ENCODE data around the gene RASSF7.

Gene RASSF7

GRCh38 chr11:587978-588380 is 27.2 kb downstream of the RASSF7 start:
- DNase-seq, result no peak

GRCh38 chr11:589798-590197 is 29.0 kb downstream of the RASSF7 start:
- DNase-seq, result no peak

DNA sequence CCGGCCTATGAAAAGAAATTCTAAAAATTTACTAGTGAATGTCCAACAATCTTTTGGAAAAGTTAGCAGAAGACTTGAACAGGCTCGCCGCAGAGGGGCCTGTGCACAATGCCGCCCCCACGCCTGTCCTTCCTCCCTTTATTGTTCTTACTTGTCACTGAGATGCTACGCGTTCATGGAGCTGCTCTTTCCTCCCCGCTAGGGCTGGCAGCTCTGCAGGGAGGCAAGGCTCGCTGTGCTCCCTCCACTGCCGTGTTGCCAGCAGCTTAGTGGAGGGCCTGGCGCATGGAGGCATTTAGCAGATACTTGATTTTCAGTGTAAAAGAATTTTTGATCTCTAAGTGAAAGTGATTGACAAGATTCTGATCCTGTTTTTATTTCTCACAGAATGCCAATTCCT is 30.2 kb downstream of the RASSF7 start:
- no peak for DNase-seq

- DNase-seq, result no peak
Observed at GRCh38 chr11:592501-592900, 31.7 kb downstream of the RASSF7 start.

DNA sequence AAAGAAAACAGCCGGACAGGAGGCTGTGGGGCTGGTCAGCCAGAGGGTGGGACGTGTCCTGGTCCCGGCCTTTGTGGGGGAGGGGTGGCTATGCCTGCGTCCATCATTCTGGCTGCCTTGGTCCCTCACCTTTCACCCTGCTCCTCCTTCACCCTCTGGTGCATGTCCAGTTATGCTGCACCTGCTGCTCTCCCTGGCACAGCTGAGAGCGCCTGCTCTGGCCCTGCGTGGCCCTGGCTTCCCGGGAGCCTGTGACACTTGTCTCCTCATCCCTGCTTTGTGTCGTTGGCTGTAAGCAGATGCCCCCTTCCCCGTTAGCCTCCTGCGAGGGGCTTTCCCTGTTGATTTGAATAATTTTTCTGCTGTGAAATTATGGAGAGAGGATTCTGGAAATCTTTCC is 32.1 kb downstream of the RASSF7 start:
- no peak for DNase-seq

GRCh38 chr11:593347-593746 is 32.6 kb downstream of the RASSF7 start:
- no peak for DNase-seq

GRCh38 chr11:595400-595799 is 34.6 kb downstream of the RASSF7 start:
- no peak for DNase-seq

DNA sequence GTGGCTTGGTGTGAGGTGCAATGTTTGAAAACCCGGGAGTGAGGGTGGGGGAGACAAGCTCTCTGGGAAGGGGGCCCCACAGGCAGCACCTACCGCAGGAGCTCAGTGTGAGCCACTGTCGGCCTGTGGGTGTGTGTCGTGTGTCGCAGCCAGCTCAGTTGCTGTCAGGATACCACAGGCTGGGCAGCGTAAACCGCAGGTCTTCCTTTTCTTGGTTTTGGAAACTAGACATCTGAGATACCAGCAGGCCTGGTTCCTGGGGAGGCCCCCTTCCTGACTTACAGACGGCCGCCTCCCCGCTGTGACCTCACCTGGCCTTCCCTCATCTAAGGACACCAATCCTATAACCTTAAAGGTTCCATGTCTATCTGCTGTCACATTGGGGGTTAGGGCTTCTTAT is 35.6 kb downstream of the RASSF7 start:
- DNase-seq, result no peak

GRCh38 chr11:597166-597725 is 36.5 kb downstream of the RASSF7 start:
- DNase-seq, result no peak

GRCh38 chr11:598005-598680 is 37.4 kb downstream of the RASSF7 start:
- DNase-seq, result no peak

DNA sequence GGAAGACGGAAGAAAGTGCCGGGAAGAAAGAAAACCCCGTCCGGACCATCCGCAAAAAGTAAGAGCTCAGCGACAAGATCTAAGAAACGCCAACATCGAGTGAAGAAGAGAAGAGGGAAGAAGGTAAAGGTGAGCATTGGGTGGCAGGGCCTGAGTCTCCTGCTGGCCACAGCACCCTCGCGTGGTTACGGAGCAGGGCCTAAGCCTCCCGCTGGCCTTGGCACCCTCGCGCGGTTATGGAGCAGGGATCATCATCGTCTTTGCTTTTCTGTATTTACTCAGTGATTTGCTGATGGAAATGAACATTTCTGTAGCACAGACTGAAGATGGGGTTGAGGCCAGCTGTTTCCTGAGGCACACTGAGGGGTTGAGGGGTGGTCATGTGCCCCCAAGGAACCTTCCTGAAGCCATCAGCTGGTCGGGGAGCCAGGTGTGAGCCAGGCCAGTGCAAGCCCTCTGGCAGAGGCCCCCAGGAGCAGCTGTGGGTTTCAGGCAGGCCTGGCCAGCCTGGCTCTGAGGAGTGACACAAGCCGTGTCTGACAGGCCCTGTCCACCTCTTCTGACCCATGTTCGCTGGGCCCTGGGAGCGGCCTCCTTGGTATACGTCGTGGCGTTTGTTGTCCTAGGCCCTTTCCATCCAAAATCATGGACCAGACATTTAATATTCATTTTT is 40.9 kb downstream of the RASSF7 start:
- DNase-seq, result no peak

DNA sequence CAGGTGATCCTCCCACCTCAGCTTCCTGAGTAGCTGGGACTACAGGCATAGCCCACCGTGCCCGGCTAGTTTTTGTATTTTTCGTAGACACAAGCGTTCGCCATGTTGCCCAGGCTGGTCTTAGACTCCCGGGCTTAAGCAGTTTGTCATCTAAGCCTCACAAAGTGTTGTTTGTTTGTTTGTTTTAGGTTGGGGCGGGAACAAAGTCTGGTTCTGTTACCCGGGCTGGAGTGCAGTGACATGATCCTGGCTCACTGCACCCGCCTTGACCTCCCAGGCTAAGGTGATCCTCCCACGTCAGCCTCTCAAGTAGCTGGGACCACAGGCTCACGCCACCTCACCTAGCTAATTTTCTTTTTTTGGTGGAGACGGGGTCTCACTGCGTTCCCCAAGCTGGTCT is 42.4 kb downstream of the RASSF7 start:
- DNase-seq, result no peak

- DNase-seq, result no peak
Observed at GRCh38 chr11:605286-606129, 44.7 kb downstream of the RASSF7 start.

GRCh38 chr11:606245-606644 is 45.5 kb downstream of the RASSF7 start:
- DNase-seq, result no peak

DNA sequence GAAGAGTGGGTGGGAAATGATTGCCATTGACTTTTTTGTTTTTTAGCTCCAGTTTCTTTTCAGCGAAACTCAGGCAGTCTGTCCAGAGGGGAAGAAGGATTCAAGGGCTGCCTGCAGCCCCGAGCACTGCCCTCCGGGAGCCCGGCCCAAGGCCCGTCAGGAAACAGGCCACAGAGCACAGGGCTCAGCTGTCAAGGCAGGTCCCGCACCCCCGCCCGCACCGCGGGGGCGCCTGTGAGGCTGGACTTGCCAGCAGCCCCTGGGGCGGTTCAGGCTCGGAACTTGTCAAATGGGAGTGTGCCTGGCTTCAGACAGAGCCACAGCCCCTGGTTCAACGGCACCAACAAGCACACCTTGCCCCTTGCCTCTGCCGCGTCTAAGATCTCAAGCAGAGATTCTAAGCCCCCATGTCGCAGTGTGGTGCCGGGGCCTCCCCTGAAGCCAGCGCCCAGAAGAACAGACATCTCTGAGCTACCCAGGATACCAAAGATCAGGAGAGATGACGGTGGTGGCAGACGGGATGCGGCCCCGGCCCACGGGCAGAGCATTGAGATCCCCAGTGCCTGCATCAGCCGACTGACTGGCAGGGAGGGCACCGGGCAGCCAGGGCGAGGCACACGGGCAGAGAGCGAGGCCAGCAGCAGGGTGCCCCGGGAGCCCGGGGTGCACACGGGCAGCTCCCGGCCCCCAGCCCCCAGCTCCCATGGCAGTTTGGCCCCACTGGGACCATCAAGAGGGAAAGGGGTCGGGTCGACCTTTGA is 46.4 kb downstream of the RASSF7 start:
- no peak for DNase-seq

- no peak for DNase-seq
Observed at GRCh38 chr11:607971-608659, 47.3 kb downstream of the RASSF7 start.

GRCh38 chr11:608791-609251 is 48.1 kb downstream of the RASSF7 start:
- no peak for DNase-seq

- DNase-seq, result no peak
Observed at GRCh38 chr11:609341-609811, 48.6 kb downstream of the RASSF7 start.

DNA sequence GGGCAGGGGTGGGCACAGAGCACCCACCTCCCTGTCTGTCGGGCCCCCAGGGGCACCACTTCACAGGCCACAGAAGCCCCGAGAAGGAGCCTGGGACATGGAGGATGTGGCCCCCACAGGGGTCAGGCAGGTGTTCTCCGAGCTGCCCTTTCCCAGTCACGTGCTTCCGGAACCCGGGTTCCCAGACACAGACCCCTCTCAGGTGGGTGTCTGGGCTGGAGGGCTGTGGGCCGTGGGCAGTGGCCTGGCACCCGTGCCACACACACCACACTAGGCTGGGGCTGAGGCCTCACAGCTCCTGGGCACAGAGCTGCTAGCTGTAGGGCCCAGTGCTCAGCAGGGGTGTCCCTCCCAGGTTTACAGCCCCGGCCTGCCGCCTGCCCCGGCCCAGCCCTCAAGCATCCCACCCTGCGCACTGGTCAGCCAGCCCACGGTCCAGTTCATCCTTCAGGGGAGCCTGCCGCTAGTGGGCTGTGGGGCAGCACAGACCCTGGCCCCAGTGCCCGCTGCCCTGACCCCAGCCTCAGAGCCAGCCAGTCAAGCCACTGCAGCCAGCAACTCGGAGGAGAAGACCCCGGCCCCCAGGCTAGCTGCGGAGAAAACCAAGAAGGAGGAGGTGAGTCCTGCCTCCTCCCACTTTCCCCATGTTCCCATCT is 49.5 kb downstream of the RASSF7 start:
- DNase-seq, result no peak

- no peak for DNase-seq
Observed at GRCh38 chr11:611001-611996, 50.5 kb downstream of the RASSF7 start.
